Heart left ventricle (tissue), 13 donors: ENCODE measurements around the gene VIP.

Experiments
- CTCF ChIP-seq, 12 donors: fragments of 200-600 bp; sonication (generic) in 4 of 12; IDR thresholded peaks; one replicate each; pipeline versions ENCODE4 v1.5.0 to v1.8.0; 2018 to 2022; ENCODE audit warnings: antibody characterized with exemption in 12 of 12, mild to moderate bottlenecking in 5 of 12
- POLR2A ChIP-seq, 2 donors: fragments of 450-650 bp; IDR thresholded peaks; one replicate each; pipeline ENCODE4 v1.6.1; 2017; ENCODE audit warnings: antibody characterized with exemption in 2 of 2, mild to moderate bottlenecking in 2 of 2, moderate library complexity in 2 of 2
- donor health status: ischemic (EF 13 %, LVEDD 7.1; RV severe dilation, severe dysfunction).
- donor health status: DM: no; HTN: yes; CAD: no.
- donor health status: DM: no; HTN: no; CAD: no.
- donor health status: ischemic (EF 25% LVEDD 6.9; RV normal size, moderate dysfunction).
- donor health status: ischemic (EF 25% LVEDD 5.7; RV mildly dilated, moderate dysfunction).
- donor health status: ischemic (EF 35%, LVEDD 5.7; RV mildly dilated, moderate dysfunction).
- donor health status: nonischemic (EF 11% LVEDD 7.7; RV severe dilation, severe dysfunction).
- donor health status: DM: yes; HTN: yes; CAD: no.
- donor health status: PGD.
- donor health status: ischemic (EF 29% LVEDD 5.4; RV normal size, mild dysfunction).
- donor health status: nonischemic (EF 23%, LVEDD 6.1; RV moderate dilation, normal function).

- no peak for TF ChIP-seq POLR2A (IDR thresholded peaks at IDR 0.05)
- no peak for TF ChIP-seq CTCF (IDR thresholded peaks at IDR 0.05)
Observed at GRCh38 chr6:152769993-152770392, 19.4 kb downstream of the VIP start.
